CD14-positive monocyte (primary cell): ENCODE measurements around the gene EPHA1. TPM values are rescaled to one million over a fixed set of nuclear protein-coding genes. Genes with fewer than 3 reads are reported as not detected.

Experiments used
- DNase-seq, 3 donors: peaks; one replicate each; pipeline ENCODE4 v3.0.0-alpha.2; 2011 to 2022
- H2AFZ ChIP-seq: 2 replicates; pipeline ENCODE4 v1.6.0; 2012; ENCODE audit warnings: mild to moderate bottlenecking, low read depth, low read length, inconsistent platforms; ENCODE audit not compliant: insufficient read depth, poor library complexity, severe bottlenecking
- H3K27ac ChIP-seq, 2 donors: 1 replicate in 1 of 2; 2 replicates in 1 of 2; pipeline ENCODE4 v1.5.1; 2012 to 2013; ENCODE audit warnings: low read length in 2 of 2, control low read depth in 1 of 2, inconsistent platforms in 1 of 2, low read depth in 1 of 2, mild to moderate bottlenecking in 1 of 2
- H3K27me3 ChIP-seq, 2 donors: one replicate each; pipeline versions ENCODE4 v1.6.0 to v1.6.1; 2011 to 2013; ENCODE audit warnings: low read length in 2 of 2; ENCODE audit not compliant: control insufficient read depth in 2 of 2, insufficient read depth in 2 of 2
- H3K36me3 ChIP-seq, 2 donors: replicated peaks in 1 of 2; 1 replicate in 1 of 2; 2 replicates in 1 of 2; pipeline versions ENCODE4 v1.5.1 to v1.6.1; 2012 to 2013; ENCODE audit warnings: low read length in 2 of 2, control low read depth in 1 of 2, inconsistent platforms in 1 of 2, mild to moderate bottlenecking in 1 of 2; ENCODE audit not compliant: insufficient read depth in 2 of 2, control insufficient read depth in 1 of 2
- H3K4me1 ChIP-seq, 2 donors: 1 replicate in 1 of 2; 2 replicates in 1 of 2; pipeline versions ENCODE4 v1.5.1 to v1.6.1; 2012 to 2013; ENCODE audit warnings: low read length in 2 of 2, control low read depth in 1 of 2, inconsistent platforms in 1 of 2, mild to moderate bottlenecking in 1 of 2, moderate library complexity in 1 of 2; ENCODE audit not compliant: insufficient read depth in 2 of 2, control insufficient read depth in 1 of 2
- H3K4me2 ChIP-seq: replicated peaks from 2 replicates; pipeline ENCODE3; 2012; ENCODE audit warnings: low read length, moderate library complexity, mild to moderate bottlenecking; ENCODE audit not compliant: poor library complexity, severe bottlenecking; ENCODE audit errors: extremely low read depth
- H3K4me3 ChIP-seq, 3 experiments: fragments of 200-600 bp in 1 of 3; sonication (generic) in 1 of 3; replicated peaks in 1 of 3; 1 replicate in 2 of 3; 2 replicates in 1 of 3; pipeline ENCODE4 v1.5.1; 2011 to 2013; ENCODE audit warnings: low read length in 3 of 3, mild to moderate bottlenecking in 3 of 3, control low read depth in 2 of 3, low read depth in 2 of 3, inconsistent platforms in 1 of 3, moderate library complexity in 1 of 3
- H3K79me2 ChIP-seq: 2 replicates; pipeline ENCODE4 v1.6.0; 2012; ENCODE audit warnings: mild to moderate bottlenecking, control low read depth, inconsistent platforms, low read length, moderate library complexity; ENCODE audit not compliant: insufficient read depth
- H3K9ac ChIP-seq: 2 replicates; pipeline ENCODE4 v1.6.0; 2017; ENCODE audit warnings: low read length, mild to moderate bottlenecking; ENCODE audit not compliant: insufficient read depth, poor library complexity, severe bottlenecking
- H3K9me3 ChIP-seq, 2 donors: replicated peaks in 1 of 2; 1 replicate in 1 of 2; 2 replicates in 1 of 2; pipeline versions ENCODE4 v1.5.1 to v1.6.1; 2012 to 2013; ENCODE audit warnings: low read length in 2 of 2, control low read depth in 1 of 2; ENCODE audit not compliant: control insufficient read depth in 1 of 2, insufficient read depth in 1 of 2
- H4K20me1 ChIP-seq: 2 replicates; pipeline ENCODE4 v1.6.0; 2012; ENCODE audit warnings: mild to moderate bottlenecking, low read length, control low read depth, moderate library complexity; ENCODE audit not compliant: insufficient read depth
- H3K27ac Mint-ChIP-seq, 7 donors: one replicate each; pipeline ENCODE4 v1.8.0; 2020; ENCODE audit warnings: mild to moderate bottlenecking in 7 of 7, mixed read lengths in 7 of 7, moderate library complexity in 6 of 7, inconsistent platforms in 2 of 7
- H3K27me3 Mint-ChIP-seq, 3 donors: one replicate each; pipeline ENCODE4 v1.8.0; 2021 to 2022; ENCODE audit warnings: low read depth in 3 of 3, mild to moderate bottlenecking in 3 of 3, mixed read lengths in 3 of 3, moderate library complexity in 3 of 3, inconsistent platforms in 1 of 3
- H3K36me3 Mint-ChIP-seq, 2 donors: one replicate each; pipeline ENCODE4 v1.8.0; 2020; ENCODE audit warnings: mixed read lengths in 2 of 2, inconsistent platforms in 1 of 2, mild to moderate bottlenecking in 1 of 2
- H3K4me1 Mint-ChIP-seq: one replicate; pipeline ENCODE4 v1.8.0; 2020; ENCODE audit warnings: mild to moderate bottlenecking, mixed read lengths
- H3K4me3 Mint-ChIP-seq, 2 donors: one replicate each; pipeline ENCODE4 v1.8.0; 2020; ENCODE audit warnings: mild to moderate bottlenecking in 2 of 2, mixed read lengths in 2 of 2, moderate library complexity in 1 of 2
- H3K9me3 Mint-ChIP-seq, 7 donors: one replicate each; pipeline ENCODE4 v1.8.0; 2020 to 2022; ENCODE audit warnings: mixed read lengths in 7 of 7, mild to moderate bottlenecking in 6 of 7, moderate library complexity in 6 of 7, inconsistent platforms in 2 of 7
- CTCF ChIP-seq: fragments of 200-600 bp; IDR thresholded peaks from one replicate; pipeline ENCODE4 v1.8.0; 2022; ENCODE audit warnings: antibody characterized with exemption, mild to moderate bottlenecking
- whole genome bisulfite sequencing: methylation state at CpG from one replicate; pipeline ENCODE4 v1.1.5; 2013; ENCODE audit warnings: missing lambda C conversion rate; ENCODE audit not compliant: insufficient coverage; 5-methylcytosine and 5-hydroxymethylcytosine counted together
- intact Hi-C, 2 donors: fragments of 100-400 bp; cut with micrococcal nuclease; formaldehyde crosslinking; loops; one replicate each; pipeline versions ENCODE4 v1.15.0 to v1.15.1; 2023
- polyA plus RNA-seq, 3 donors: library from polyadenylated mRNA; depleted of rRNA in 1 of 3; unstranded in 2 of 3; stranded (reverse) in 1 of 3; fragments of 300-500 nt in 2 of 3; fragments of >200 nt in 1 of 3; fragmentation: Illumina TruSeq in 2 of 3; gene quantifications; 1 replicate in 2 of 3; 2 replicates in 1 of 3; pipeline ENCODE4 v1.2.3, GENCODE V29; 2012 to 2021

Gene EPHA1
- polyA plus RNA-seq, 3 donors = 0.50 to 0.95 TPM; not detected in 1

GRCh38 chr7:143380646-143381426 lies 27.8 kb downstream of the EPHA1 start, which contains the start of gene ZYX:
Gene ZYX, plus strand, starts transcription at chr7:143381345. Its CDS starts 227 bp downstream, at chr7:143381572.
- H3K9me3 ChIP-seq = no peaks in the 10 kb centered on the region
- H3K9ac ChIP-seq = peak within 1 kb of the TSS; percentile 100
- peaks cover 94% of the 10 kb centered on the region for H3K79me2 ChIP-seq
- H3K4me1 ChIP-seq = peaks cover 69 to 80% of the 10 kb centered on the region in 2 donors
- 1% methylated on average over 42 of the region's 72 CpGs for WGBS
- H2AFZ ChIP-seq = peak within 1 kb of the TSS; percentile 75
- Mint-ChIP-seq H3K9me3 (no peaks in the 10 kb centered on the region), H3K4me1 (peaks cover 41% of the 10 kb centered on the region), H3K27ac (peak within 1 kb of the TSS in 6 of 7 donors; percentile 97 to 100 (median 98)), H3K36me3 (peaks cover 0 to 15% of the 10 kb centered on the region in 2 donors), H3K4me3 (peak within 1 kb of the TSS; percentile 92 to 97), H3K27me3 (peaks cover 0 to 2% (median 0%) of the 10 kb centered on the region in 3 donors)
- intact Hi-C loops = loop anchor here (5.0 kb wide), 3 partner anchors 36 to 139 kb away; no protein-coding TSS in a partner anchor
- peak within 1 kb of the TSS; percentile 97 for H3K4me2 ChIP-seq
- H4K20me1 ChIP-seq = peaks cover 45% of the 10 kb centered on the region
- peak within 1 kb of the TSS; percentile 81 to 99 (median 98) for H3K4me3 ChIP-seq
- H3K27ac ChIP-seq = peak within 1 kb of the TSS; percentile 99
- no peaks in the 10 kb centered on the region for H3K27me3 ChIP-seq
- TF ChIP-seq CTCF = no peak
- peak; percentile 90 to 96 (median 96) for DNase-seq
- peaks cover 11 to 20% of the 10 kb centered on the region in 2 donors for H3K36me3 ChIP-seq

- H3K9ac ChIP-seq = peak overlapping the region; percentile 100
- peak overlapping the region; percentile 99 for H3K27ac ChIP-seq
- peak; percentile 88 for TF ChIP-seq CTCF
- Mint-ChIP-seq H3K4me3 (peak overlapping the region; percentile 92 to 97), H3K27ac (peak overlapping the region in 6 of 7 donors; percentile 97 to 100 (median 98)), H3K4me1 (peaks cover 47% of the 10 kb centered on the region), H3K9me3 (no peaks in the 10 kb centered on the region), H3K36me3 (peaks cover 0 to 15% of the 10 kb centered on the region in 2 donors), H3K27me3 (peaks cover 0 to 2% (median 0%) of the 10 kb centered on the region in 3 donors)
- peaks cover 40% of the 10 kb centered on the region for H4K20me1 ChIP-seq
- peaks cover 11 to 17% of the 10 kb centered on the region in 2 donors for H3K36me3 ChIP-seq
- DNase-seq = peak; percentile 93 to 95 (median 93)
- peak overlapping the region; percentile 97 for H3K4me2 ChIP-seq
- 0% methylated on average over 29 of the region's 35 CpGs for WGBS
- intact Hi-C loops = loop anchor here (5.0 kb wide), 3 partner anchors 37 to 138 kb away; no protein-coding TSS in a partner anchor
- peak overlapping the region; percentile 75 for H2AFZ ChIP-seq
- H3K9me3 ChIP-seq = no peaks in the 10 kb centered on the region
- H3K4me3 ChIP-seq = peak overlapping the region; percentile 81 to 99 (median 98)
- peaks cover 69 to 80% of the 10 kb centered on the region in 2 donors for H3K4me1 ChIP-seq
- H3K79me2 ChIP-seq = peaks cover 88% of the 10 kb centered on the region
- no peaks in the 10 kb centered on the region for H3K27me3 ChIP-seq
Observed at GRCh38 chr7:143380260-143380645, 28.4 kb downstream of the EPHA1 start.
